Stimulated activated CD4-positive, alpha-beta T cell treated with anti-CD3 and anti-CD28 coated beads, Interleukin-15, amount 100 ng/mL, for 24 hours (primary cell): ENCODE measurements around the gene LRCH1.

Experiments
- DNase-seq: peaks from one replicate; pipeline ENCODE4 v3.0.0-alpha.2; 2020

LRCH1 gene

GRCh38 chr13:46552889-46553520 lies at the start of gene LRCH1:
LRCH1 (plus strand) TSS chr13:46553170; CDS start chr13:46553397, 227 bp downstream.
- DNase-seq: peak; percentile 93

- DNase-seq: no peak
Observed at GRCh38 chr13:46504036-46504435, 48.9 kb upstream of the LRCH1 start.

DNA sequence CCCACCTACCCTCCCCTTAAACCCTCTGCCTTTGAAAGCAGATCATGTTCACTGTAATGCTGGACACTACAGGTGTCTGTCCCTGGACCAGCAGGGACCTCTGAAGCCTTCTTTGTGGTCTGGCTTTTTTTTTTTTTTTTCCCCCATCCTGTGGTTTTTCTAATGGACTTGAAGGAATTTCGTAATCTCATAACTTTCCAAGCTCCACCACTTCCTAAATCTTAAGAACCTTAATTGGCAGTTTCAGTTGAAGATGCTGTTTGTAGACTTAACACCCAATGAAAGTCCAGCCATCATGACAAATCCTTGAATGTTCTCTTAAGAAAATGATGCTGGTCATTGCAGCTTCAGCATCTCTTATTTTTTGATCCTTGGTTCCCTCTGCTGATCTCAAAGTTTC lies 45.0 kb upstream of the LRCH1 start:
- no peak for DNase-seq

DNA sequence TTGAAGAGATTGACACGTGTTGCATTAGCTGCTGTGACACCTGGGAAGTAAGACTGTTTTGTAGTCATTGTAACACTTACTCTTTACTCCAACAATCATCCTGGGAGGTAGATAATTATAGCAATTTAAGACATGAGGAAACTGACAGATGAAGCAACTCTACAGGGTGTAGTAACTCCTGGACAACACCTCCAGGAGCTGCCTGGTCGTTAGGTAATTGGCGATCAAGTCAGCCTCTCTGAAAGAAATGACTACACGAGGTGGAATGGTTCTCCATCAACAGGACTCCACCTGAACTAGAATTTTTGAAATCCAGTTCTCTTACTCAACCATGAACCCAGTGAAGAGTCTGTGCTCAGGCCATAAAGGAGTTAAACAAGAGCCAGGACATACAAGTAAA lies 43.0 kb upstream of the LRCH1 start:
- DNase-seq: no peak

GRCh38 chr13:46515803-46516202 lies 37.2 kb upstream of the LRCH1 start:
- DNase-seq: no peak

DNA sequence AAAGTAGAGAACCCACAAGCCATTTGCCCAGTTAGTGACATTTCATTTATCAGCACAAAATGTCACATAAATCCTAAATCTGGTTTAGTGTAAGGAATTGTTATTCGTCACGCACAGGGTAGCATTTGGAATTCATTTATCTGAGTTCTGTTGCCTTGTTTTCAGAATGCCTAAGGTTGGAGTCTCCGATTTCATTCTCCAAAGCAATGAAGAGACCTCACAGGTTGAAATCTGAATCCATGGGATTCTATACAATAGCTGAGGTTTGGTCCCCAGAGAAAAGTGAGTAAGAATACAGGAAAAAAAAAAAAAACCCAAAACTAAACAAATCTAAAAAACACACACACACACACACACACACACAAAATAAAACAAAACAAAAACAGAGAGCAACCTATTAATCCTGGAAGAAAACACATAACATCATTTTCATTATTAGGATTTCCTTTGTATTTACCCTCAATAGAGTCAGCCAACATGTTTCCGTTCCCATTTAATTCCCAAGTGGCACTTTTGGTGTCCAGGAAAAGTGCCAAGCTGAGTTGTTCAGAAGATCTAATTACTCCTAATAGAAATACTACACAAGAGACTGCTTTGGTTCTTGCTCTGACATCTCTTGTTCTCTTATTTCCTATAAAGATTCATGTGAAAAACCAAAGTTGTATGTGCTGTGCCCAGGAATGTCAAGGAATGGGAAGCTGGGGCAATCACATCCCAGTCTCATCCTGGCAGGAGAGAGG lies 36.2 kb upstream of the LRCH1 start:
- DNase-seq: no peak

- DNase-seq: peak; percentile 13
Observed at GRCh38 chr13:46517748-46518147, 35.2 kb upstream of the LRCH1 start.

- no peak for DNase-seq
Observed at GRCh38 chr13:46519182-46519581, 33.8 kb upstream of the LRCH1 start.

DNA sequence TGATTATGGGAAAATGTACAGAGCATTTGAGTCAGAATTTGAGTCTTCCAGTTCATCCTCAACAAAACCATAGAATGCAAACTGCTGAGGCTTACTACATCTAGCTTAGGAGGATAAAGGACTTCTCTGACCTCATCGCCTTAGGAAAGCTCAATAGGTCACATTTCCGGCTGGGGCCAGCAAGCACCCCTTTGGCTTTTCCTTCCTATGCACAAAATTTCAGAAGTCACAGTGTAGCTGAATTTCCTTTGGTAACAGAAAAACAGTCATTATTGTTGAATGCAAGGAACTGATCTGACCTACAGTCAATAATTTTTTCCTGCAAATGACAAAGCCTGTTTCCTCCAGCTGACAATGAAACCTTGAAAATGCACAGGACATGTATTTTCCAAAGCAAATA lies 32.8 kb upstream of the LRCH1 start:
- no peak for DNase-seq

DNA sequence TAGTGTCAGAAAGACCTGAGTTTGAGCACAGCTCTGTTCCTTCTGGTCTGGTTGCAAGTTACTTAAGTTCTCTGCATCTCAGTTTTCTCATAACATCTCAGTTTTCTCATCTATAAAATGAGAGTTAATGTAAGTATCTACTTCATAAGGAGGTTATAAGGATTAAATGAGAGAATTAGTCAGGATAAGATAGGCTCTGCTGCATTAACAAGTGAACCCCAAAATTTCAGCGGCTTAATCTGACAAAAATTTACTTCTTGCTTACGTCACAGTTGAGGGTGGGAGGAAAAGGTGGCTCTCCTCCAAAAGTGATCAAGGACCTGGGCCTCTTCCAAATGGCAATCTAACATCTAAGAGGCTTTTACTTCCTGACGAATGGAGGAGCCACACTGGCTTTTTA lies 31.5 kb upstream of the LRCH1 start:
- no peak for DNase-seq

- no peak for DNase-seq
Observed at GRCh38 chr13:46521921-46522747, 30.8 kb upstream of the LRCH1 start.

- no peak for DNase-seq
Observed at GRCh38 chr13:46522748-46523030, 30.3 kb upstream of the LRCH1 start.

DNA sequence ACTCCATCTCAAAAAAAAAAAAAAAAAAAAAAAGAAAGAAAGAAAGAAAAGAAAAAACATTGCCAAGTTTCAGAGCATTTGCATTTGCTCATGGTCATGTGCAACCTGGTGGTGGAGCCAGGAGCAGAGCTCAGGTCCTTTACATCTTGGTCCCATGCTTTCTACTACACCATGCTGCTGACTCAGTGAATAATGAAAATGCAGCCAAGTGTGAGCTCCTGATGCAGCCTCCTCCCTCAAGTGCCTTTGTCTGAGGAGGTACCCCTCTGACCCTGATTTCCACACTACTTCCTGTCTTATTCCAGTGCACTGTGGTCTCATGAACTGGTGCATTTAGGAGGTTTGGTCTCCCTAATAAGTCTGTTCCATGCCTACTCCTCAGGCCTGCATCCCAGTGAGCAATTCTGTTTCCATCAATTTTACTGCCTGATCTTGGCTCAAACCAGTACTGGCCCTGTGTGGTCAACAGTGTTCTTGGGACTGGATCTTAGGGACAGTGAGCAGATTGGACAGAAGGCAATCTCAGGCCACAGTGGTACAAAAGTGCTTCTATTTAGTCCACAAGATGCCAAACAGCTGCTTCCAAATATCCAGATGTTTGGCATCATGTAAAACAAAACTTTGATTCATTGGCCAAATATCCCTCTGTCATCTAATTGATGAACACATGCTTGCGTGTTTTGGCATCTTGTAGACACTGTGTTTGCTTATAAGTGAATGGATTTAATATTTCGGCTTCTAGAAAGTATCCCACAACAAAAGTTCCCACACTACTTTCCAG lies 28.8 kb upstream of the LRCH1 start:
- no peak for DNase-seq

DNA sequence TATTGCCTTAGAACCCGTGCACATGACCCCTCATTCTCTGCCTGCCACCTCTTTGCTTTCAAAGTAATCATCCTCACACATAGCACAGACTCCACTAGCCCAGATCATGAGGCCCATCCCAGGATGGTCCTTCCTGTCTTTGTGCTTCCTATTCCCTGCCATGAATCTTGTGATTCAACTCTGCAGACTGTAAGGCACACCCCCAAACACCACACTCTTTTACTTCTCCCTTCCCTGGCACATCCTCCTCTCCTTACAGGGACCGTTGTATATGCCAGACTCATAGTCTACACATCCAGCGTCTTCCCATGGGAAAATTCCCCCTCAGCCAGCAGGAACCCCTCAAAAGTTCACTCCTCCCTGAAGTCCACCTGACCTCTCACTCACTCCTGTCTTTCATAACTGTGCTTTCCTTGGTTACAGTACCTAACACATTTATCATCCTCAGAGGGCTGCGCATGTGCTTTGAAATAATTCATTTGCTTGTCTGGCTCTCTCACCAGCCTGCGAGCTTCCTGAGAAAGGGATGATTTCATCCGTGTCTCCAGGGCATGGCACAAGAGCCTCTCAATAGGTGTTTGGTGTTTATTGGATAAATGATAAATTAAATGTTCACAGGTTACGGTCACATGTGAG lies 26.8 kb upstream of the LRCH1 start:
- DNase-seq: no peak

DNA sequence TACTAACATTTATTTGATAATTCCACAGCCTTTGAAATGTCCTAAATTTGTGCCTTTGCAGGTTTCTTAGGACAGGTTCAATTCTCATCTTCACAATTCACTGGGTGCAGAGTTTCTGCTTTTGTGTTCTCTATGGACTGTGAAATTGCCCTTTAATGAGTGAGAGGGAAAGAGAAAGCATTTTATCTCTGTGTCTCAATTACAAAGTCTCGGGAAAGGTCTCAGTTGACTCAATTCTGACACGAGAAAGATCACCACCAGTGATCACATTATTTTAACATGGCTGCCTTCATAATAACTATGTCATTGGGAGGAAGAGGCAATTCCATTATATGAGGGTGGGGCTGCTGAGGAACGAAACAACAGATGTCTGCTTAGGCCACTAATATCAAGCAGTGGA lies 26.2 kb upstream of the LRCH1 start:
- DNase-seq: no peak

DNA sequence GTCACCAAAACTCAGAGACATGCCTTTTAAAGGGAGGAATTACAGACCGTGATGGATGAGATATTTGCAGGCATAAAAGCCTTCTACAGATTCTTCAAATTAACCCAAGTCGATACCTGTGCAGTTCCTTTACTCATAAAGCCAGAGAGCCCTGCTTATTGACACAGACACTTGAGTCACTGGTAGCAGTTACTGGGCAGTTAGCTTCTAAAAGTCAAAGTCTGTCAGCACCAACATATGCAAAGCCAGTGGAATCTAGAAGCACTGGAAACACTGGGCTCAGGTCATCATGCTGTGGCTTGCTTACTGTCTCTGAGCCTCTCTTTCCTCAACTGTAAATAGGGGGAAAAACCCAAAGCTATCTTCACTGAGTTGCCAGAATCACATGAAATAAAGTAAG lies 25.7 kb upstream of the LRCH1 start:
- no peak for DNase-seq

DNA sequence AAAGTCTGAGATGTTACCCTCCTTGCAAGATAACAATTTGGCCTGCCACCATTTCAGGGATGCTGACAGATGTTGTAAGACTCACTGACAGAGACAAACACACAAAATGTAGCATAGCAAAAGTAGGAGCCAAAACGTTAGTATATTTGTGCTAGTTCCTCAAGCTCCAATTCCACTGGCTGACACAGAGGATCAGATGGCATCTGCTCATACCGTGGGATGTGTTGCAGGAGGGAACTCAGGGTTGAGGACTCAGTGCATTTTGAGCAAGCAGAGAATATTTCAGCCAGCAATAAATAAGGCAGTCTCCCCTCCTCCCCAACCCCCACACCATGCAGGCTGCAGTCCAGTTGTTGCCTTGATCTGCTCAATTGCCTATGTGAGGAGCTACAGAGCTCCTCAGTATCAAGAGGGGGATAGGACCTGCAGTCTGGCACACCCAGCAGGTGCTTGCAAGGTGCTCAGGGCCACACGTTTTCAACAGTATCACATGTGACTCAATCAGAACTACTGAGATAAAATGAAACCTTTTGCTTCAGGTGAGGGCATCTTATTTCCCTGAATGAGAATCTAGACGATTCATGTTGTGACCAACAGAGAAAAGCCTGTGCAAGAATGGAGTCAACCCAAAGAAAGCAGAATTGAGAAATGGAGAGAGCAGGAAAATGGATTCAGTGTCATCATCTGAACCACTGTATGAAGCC lies 23.6 kb upstream of the LRCH1 start:
- peak; percentile 7 for DNase-seq

DNA sequence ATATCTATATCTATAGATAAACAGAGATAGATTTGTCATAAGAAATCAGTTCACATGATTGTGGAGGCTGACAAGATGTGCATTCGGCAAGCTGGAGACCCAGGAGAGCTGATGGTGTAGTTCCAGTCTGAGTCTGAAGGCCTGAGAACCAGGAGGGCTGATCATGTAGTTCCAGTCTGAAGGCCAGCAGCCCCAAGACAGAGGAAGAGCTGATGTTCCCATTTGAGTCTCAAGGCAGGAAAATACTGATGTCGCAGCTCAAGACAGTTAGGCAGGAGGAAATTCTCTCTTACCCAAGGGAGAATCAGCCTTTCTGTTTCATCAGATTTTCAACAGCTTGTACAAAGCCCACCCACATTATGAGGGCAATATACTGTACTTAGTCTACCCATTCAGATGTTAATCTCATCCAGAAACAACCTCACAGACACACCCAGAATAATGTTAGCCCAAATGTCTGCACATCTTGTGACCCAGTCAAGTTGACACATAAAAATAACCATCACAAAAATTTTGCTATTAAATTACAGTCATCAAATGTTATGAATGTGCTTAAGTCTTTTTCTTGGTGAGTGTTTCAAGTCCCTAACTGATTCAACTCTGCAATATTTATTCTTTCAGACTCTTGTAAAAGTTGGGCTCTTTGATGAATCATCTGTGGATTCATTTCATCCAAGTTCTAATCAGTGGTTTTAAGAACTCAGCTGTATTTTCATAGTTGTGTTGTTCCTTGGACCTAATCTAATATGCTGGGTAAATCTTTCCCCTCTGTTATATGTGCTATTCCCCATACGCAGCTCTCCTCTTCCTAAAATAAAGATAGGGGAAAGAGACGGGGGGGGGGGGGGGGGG lies 22.7 kb upstream of the LRCH1 start:
- DNase-seq: no peak

GRCh38 chr13:46531953-46532352 lies 21.0 kb upstream of the LRCH1 start:
- no peak for DNase-seq

DNA sequence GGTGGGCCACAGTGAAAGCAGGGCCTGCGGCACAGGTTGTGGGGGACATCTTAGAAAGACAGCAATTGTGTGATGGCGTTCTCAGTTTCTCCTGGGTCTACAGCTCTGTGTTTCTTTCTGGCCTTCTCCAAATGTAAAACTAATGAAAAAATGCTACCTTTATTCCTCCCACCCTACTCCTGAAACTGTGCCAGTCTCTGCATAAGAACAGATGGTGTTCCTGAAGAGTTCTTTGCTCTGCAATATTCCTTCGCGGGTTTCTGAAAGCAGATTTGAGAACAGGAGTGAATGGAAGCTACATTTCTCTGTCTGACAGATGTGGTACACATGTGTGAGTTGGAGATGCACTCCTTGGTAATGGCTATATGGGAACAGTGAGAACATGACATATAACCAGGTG lies 18.0 kb upstream of the LRCH1 start:
- DNase-seq: no peak

DNA sequence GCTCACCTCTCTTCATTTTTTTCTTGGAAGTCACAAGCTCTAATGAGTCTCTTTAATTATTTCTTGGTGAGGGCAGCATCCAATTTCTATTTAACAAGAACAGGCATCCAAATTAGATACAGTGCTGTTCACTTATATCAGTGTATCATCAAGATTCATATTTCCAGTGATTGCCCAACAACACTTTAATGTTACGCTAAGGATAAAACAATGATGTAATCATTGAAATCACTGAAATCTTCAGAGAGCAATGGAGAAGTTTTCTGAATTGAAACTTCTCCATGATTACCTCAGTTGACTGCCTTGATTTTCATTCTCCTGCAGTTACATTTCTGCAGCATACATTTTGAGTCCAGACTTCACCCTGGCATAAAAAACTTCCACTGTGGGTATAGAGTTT lies 17.1 kb upstream of the LRCH1 start:
- DNase-seq: no peak
